Activated naive CD4-positive, alpha-beta T cell treated with anti-CD3 and anti-CD28 coated beads for 36 hours (primary cell): ENCODE data around the gene JDP2. TPM values are rescaled to one million over a fixed set of nuclear protein-coding genes. Genes with fewer than 3 reads are reported as not detected.

Experiments
- CTCF ChIA-PET: fragments of 350-600 bp; sonication (Branson Sonifier 250); formaldehyde crosslinking; loops from one replicate; lab custom pipeline; 2021; ENCODE audit warnings: antibody characterized with exemption; lab: Charles Lee
- DNase-seq: peaks from one replicate; pipeline ENCODE4 v3.0.0-alpha.2; 2020
- H3K27ac Mint-ChIP-seq: one replicate; pipeline ENCODE4 v1.8.0; 2021; ENCODE audit warnings: mild to moderate bottlenecking, mixed read lengths
- H3K27me3 Mint-ChIP-seq: one replicate; pipeline ENCODE4 v1.8.0; 2021; ENCODE audit warnings: low read depth, mixed read lengths
- H3K36me3 Mint-ChIP-seq: one replicate; pipeline ENCODE4 v1.8.0; 2021; ENCODE audit warnings: low read depth, mixed read lengths
- H3K4me1 Mint-ChIP-seq: one replicate; pipeline ENCODE4 v1.8.0; 2021; ENCODE audit warnings: low read depth, mixed read lengths
- H3K4me3 Mint-ChIP-seq: one replicate; pipeline ENCODE4 v1.8.0; 2021; ENCODE audit warnings: mild to moderate bottlenecking, moderate library complexity, mixed read lengths
- H3K9me3 Mint-ChIP-seq: one replicate; pipeline ENCODE4 v1.8.0; 2021; ENCODE audit warnings: mixed read lengths
- intact Hi-C: fragments of 100-400 bp; cut with micrococcal nuclease; formaldehyde crosslinking; loops from one replicate; pipeline ENCODE4 v1.15.1; 2023
- total RNA-seq, 2 experiments: library from RNA; stranded (reverse); gene quantifications; one replicate each; pipeline ENCODE4 v1.2.3, GENCODE V29; 2021

The JDP2 gene
- total RNA-seq, 2 experiments from 2014 or later = 2.8 to 3.2 TPM

DNA sequence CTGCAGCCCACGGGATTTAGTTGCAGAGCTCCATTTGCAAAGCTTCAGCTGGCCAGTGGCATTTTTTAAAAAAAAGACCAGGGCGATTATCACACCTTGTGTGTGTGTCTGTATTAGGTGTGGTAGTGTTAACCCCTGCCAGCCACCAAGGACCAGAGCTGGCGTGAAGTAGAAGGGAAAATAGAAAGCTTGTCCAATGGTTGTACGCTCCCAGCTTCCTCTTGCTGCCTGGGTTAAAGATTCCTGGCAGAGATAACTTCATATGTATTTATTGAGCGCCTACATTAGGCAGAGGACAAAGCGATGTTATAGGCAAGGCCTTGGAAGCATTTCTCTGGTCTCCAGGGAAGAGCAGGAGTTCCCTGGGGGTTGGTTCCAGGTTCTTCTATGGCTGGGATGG is 3.2 kb downstream of the JDP2 start:
- CTCF ChIA-PET = no interaction called here
- Mint-ChIP-seq H3K4me1 (peaks cover 19% of the 10 kb centered on the region), H3K27me3 (peaks cover 12% of the 10 kb centered on the region), H3K9me3 (no peaks in the 10 kb centered on the region), H3K27ac (no peak overlapping the region), H3K4me3 (no peak overlapping the region), H3K36me3 (no peaks in the 10 kb centered on the region)
- DNase-seq = no peak
- intact Hi-C loops = no loop called here

DNA sequence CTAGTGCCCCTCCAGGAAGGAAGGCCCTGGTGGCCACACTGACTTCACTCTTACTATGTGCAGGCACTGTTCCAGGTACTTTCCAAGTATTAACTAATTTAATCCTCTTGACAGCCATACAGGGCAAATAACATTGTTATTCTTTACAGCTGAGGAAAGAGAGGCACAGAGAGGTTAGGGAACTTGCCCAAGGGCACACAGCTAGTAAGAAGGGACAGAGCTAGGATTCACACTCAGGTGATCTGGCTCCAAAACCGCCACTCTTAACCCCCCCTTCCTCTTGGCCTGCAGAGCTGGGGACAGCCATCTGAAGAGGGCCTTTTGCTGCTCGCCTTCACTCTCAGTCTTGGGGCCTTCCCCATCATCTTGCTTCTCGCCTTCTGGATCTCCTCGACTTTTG is 4.0 kb downstream of the JDP2 start:
- H3K36me3 Mint-ChIP-seq = no peaks in the 10 kb centered on the region

DNA sequence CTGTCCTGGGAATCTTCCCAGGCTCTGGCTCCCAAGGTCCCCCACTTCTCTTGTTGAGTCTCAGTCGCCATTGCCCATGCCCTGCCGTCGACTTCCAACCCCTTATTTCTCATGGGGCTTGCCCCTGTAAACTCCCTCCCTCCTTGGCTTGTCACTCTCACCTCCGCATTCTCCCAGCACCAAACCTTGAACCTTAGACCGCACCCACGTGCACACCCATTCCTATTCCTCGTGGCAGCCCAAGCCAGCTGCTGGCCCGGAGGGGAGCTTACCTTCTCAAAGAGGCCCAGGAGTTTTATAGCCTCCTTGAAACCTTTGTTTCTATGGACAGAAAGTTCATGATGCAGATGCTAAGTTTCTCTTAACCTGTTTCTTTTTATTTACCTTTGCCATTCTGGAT is 4.6 kb downstream of the JDP2 start:
- DNase-seq = no peak
- Mint-ChIP-seq H3K4me1 (peaks cover 8% of the 10 kb centered on the region), H3K27ac (no peak overlapping the region), H3K9me3 (no peaks in the 10 kb centered on the region), H3K4me3 (no peak overlapping the region), H3K36me3 (no peaks in the 10 kb centered on the region), H3K27me3 (peaks cover 7% of the 10 kb centered on the region)
- intact Hi-C loops = no loop called here
- CTCF ChIA-PET = no interaction called here

More for the DNA sequence above, 4.0 kb downstream of the JDP2 start:
- no peak overlapping the region for H3K27ac Mint-ChIP-seq
- CTCF ChIA-PET = no interaction called here
- peaks cover 7% of the 10 kb centered on the region for H3K27me3 Mint-ChIP-seq
- no peak overlapping the region for H3K4me3 Mint-ChIP-seq
- DNase-seq = no peak
- H3K4me1 Mint-ChIP-seq = peaks cover 13% of the 10 kb centered on the region
- intact Hi-C loops = no loop called here
- no peaks in the 10 kb centered on the region for H3K9me3 Mint-ChIP-seq

DNA sequence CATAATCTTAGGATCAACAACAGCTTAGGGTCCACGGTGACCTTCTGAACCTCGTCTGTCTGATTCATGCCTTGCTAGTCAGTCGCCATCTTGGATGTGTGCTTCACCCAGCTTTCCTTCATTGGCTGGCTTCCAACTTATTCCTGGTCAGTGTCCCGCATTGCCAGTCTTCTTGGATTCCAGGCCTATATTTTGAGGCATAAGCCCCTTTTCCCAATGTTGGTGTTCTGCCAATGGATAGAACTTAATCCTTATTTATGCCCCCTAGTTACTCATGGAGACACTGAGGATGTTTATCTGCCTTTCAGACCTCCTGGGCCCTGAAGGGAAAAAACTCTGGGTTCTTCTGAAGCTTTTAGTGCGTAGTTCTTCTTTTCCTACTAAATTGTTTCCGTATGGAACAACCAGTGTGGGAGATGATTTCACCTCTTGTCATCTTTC is 5.8 kb downstream of the JDP2 start:
- DNase-seq = no peak
- no peaks in the 10 kb centered on the region for H3K9me3 Mint-ChIP-seq
- no peaks in the 10 kb centered on the region for H3K36me3 Mint-ChIP-seq
- H3K4me3 Mint-ChIP-seq = no peak overlapping the region
- CTCF ChIA-PET = interaction anchor here (0.6 to 1.1 kb wide), 2 partner anchors 10 to 52 kb away, joined by 3 to 4 read pairs; no protein-coding TSS in a partner anchor
- intact Hi-C loops = no loop called here
- H3K27me3 Mint-ChIP-seq = peaks cover 7% of the 10 kb centered on the region
- peaks cover 6% of the 10 kb centered on the region for H3K4me1 Mint-ChIP-seq
- no peak overlapping the region for H3K27ac Mint-ChIP-seq

DNA sequence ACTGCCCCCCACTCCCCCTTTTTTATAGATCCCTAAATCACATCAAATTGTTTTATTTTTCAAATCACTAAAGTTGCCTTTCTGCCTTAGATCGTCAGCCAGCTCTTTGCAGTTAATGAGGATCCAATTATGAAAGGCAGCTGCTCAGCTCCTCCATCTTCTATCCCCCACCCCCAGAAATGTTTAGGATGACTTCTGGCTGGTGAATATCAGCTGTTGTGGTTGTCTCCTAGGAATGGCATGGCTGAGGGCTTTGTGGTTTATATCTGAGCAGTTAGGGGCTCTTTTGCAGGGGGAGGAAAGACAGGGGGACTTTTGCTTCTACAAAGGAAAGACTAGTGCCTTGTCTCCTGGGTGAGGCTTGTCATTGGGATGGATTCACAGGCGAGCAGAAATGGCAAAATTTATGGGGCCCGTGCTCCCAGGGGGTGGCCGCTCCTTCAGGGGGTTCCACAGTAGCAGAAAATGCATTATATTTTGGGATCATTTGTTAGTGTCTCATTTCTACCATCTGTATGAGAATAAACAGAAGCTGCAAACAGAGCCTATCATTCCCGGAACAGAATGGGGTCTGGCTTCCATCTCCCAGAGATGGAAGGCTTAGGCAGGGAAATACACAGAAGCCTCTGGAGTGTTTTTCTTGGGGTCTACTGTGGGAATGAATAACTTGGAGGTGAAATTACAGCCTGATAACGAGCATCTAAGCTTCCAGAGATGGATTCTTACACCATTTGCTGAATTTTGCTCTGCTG is 6.5 kb downstream of the JDP2 start:
- CTCF ChIA-PET = interaction anchor here (0.6 kb wide), 1 partner anchor 52 kb away, joined by 4 read pairs; no protein-coding TSS in a partner anchor
- no peak for DNase-seq

DNA sequence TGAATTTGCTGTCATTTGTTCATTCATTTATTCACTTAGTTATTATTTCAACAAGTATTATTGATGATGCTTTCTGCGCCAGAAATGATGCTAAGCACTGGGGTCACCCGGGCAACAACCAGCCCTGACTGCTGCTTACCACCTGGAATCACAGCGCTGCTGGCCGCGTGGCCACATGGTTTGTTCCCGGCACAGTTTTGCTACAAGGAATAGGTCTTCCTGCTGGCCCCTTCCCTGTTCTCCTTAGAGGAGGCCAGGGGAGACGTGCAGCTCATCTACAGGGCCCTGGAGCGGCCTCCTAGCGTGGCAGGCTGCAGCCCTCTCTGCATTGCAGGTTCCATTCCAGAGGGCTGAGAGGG is 7.0 kb downstream of the JDP2 start:
- Mint-ChIP-seq H3K9me3 (no peaks in the 10 kb centered on the region), H3K4me3 (no peak overlapping the region), H3K36me3 (no peaks in the 10 kb centered on the region), H3K27me3 (no peaks in the 10 kb centered on the region), H3K4me1 (peaks cover 6% of the 10 kb centered on the region), H3K27ac (no peak overlapping the region)
- CTCF ChIA-PET = interaction anchor here (0.6 to 1.1 kb wide), 3 partner anchors 19 to 205 kb away, joined by 3 read pairs; no protein-coding TSS in a partner anchor
- intact Hi-C loops = no loop called here
- DNase-seq = no peak

More for the DNA sequence above, 6.5 kb downstream of the JDP2 start:
- Mint-ChIP-seq H3K27ac (no peak overlapping the region), H3K4me3 (no peak overlapping the region), H3K9me3 (no peaks in the 10 kb centered on the region), H3K36me3 (no peaks in the 10 kb centered on the region), H3K4me1 (peaks cover 6% of the 10 kb centered on the region), H3K27me3 (peaks cover 2% of the 10 kb centered on the region)
- intact Hi-C loops = no loop called here

DNA sequence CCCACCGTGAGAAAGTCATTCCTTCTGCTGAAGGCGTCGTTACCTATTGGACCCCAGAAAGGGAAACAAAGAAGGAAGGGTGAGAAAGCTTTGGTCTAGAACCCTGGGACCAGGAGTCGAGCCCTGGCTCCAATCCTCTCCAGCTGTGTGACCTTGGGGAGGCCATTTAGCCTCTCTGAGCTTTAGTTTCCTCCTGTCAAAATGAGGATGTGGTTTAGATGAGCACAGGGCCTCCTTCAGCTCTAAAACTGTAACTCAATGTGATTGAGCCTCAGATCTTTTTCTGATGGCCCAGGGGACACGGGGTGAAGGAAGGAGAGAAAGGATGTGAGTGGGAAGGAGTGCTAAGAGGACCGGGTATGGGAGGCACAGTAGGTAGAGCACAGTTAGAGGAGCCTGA is 7.7 kb downstream of the JDP2 start:
- DNase-seq = no peak
- no peaks in the 10 kb centered on the region for H3K36me3 Mint-ChIP-seq
- H3K27ac Mint-ChIP-seq = no peak overlapping the region
- no peaks in the 10 kb centered on the region for H3K27me3 Mint-ChIP-seq
- no peaks in the 10 kb centered on the region for H3K9me3 Mint-ChIP-seq
- intact Hi-C loops = no loop called here
- CTCF ChIA-PET = interaction anchor here (0.6 to 1.1 kb wide), 3 partner anchors 18 to 205 kb away, joined by 3 read pairs; no protein-coding TSS in a partner anchor
- no peak overlapping the region for H3K4me3 Mint-ChIP-seq
- H3K4me1 Mint-ChIP-seq = peaks cover 6% of the 10 kb centered on the region

DNA sequence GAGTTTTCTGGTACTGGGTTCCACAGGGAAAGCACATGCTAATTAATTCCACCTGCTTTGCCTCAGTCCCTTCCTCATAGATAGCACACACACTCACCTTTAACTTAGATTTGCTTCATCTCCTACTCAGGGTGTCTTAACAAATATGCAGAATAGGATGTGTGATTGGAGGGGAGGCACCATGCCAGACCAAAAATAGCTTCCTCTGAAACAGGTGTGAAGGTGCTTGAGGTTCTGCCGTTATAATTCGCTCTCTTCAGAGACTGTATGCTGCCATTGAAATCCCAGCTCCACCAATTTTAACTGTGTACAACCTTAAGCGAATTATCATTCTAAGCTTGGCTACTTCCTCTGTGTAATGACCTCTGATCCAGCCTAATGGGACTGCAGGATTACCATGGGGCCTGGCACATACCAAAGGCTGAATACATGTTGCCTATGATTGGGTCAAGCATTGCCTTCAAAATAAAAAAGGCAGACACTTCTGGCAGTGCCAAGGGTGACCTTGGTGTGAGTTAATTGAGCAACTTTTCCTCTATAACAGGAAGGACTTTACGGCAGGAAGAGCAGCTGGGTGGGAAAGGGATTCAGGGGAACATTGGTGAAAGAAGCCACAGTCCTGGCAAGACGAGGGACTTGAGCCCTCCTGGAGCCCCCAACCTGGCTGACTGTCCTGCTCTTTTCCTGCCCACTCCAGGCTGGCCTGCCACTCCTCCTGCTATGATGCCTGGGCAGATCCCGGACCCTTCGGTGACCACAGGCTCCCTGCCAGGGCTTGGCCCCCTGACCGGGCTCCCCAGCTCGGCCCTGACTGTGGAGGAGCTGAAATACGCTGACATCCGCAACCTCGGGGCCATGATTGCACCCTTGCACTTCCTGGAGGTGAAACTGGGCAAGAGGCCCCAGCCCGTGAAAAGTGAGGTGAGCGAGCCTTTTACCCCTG is 9.7 kb downstream of the JDP2 start:
- H3K4me3 Mint-ChIP-seq = no peak overlapping the region
- no peaks in the 10 kb centered on the region for H3K9me3 Mint-ChIP-seq
- H3K36me3 Mint-ChIP-seq = no peaks in the 10 kb centered on the region
- H3K4me1 Mint-ChIP-seq = peaks cover 6% of the 10 kb centered on the region
- H3K27ac Mint-ChIP-seq = no peak overlapping the region
- DNase-seq = no peak
- intact Hi-C loops = no loop called here
- CTCF ChIA-PET = interaction anchor here (1.1 kb wide), 1 partner anchor 132 kb away, joined by 3 read pairs; no protein-coding TSS in a partner anchor
- no peaks in the 10 kb centered on the region for H3K27me3 Mint-ChIP-seq

DNA sequence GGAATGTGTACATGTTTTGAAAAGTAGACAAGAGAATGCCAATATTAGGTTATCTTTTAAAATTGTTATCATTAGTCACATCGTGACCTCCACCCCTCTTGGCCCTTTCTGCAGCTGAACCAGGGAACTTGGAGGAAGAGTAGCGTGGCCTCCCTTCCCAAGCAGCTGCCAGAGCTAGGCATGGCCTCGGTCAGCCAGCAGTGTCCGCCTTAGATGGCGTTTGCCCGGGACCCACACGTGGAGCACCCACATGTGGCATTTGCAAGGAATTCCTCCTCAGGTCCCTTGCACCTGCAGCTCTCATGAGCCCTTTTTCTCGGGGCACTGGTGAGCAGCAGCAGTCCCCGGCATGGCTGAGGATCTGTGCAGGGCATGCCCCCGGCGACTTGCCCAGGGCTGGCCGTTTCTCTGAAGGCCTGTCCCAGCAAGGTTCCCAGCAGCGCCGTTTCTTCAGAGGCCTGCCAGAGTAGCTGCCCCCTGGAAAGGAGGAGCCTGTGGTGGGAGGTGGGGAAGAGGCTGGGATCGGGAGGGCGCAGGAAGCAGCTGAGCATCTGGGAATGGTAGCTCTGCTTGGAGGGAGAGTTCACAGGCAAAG is 10.8 kb downstream of the JDP2 start:
- CTCF ChIA-PET = interaction anchor here (0.6 to 1.5 kb wide), 3 partner anchors 15 to 128 kb away, joined by 3 to 5 read pairs (median 4); no protein-coding TSS in a partner anchor
- Mint-ChIP-seq H3K4me3 (no peak overlapping the region), H3K27ac (no peak overlapping the region), H3K4me1 (peaks cover 6% of the 10 kb centered on the region), H3K27me3 (no peaks in the 10 kb centered on the region), H3K36me3 (no peaks in the 10 kb centered on the region), H3K9me3 (no peaks in the 10 kb centered on the region)
- intact Hi-C loops = no loop called here
- DNase-seq = no peak

DNA sequence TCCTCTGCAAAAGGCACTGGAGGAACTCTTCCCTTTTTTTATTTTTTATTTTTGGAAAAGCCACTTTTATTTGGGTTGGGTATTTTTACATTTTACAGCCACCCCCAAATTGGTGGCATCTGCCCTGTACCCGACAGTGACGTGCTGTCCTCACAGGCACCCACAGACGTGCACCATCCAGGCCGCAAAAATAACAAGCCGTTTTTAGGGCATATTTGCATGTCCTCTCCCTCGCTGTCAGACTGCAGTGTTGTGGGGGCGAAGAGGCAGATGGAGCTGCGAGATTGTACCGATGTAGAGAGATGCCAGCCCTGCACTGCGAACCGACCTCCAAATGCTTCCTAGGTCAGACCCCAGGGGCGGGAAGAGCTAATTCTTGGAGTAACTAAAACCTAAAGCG is 12.2 kb downstream of the JDP2 start:
- Mint-ChIP-seq H3K36me3 (no peaks in the 10 kb centered on the region), H3K4me1 (peaks cover 6% of the 10 kb centered on the region)
- CTCF ChIA-PET = interaction anchor here (0.9 to 1.5 kb wide), 3 partner anchors 10 to 126 kb away, joined by 3 read pairs; no protein-coding TSS in a partner anchor

DNA sequence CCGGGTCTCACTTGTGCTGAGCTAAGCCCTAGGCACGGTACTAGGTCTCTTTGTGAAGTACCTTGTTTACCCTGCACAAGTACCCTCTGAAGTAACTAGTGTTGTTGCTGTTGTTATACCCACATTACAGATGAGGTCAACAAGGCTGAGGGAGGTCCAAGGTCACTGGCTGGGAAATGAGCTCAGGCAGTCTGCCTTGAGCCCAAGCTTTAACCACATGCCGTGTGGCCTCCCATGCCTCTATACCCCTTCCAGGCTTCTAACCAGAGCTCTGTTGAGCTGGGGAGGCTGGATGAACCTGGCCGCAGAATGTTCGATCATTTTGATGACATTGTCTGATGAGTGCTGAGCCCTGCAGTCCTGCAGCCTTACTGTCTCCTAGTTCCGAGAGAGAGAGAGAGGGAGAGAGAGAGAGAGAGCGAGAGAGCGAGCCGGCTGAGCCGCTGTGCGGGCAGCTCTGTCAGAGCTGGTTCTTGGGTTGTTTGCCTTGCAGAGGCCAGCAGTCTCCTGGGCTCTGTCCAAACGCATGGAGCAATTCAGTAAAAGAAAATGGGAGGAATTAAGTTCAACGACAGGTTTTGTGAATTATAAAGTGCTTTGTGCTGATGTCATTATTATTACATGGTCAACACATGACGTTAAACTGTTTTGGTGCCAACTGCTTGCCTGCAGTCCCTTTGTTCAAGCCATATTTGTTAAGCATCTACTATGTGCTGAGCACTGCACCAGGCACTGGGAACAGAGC is 13.1 kb downstream of the JDP2 start:
- intact Hi-C loops = no loop called here
- Mint-ChIP-seq H3K27ac (no peak overlapping the region), H3K4me3 (no peak overlapping the region), H3K4me1 (no peaks in the 10 kb centered on the region), H3K27me3 (no peaks in the 10 kb centered on the region), H3K9me3 (no peaks in the 10 kb centered on the region), H3K36me3 (no peaks in the 10 kb centered on the region)
- no peak for DNase-seq
- CTCF ChIA-PET = interaction anchor here (0.9 to 1.3 kb wide), 2 partner anchors 13 kb away, joined by 3 read pairs; no protein-coding TSS in a partner anchor

More for the DNA sequence above, 12.2 kb downstream of the JDP2 start:
- Mint-ChIP-seq H3K27me3 (no peaks in the 10 kb centered on the region), H3K27ac (no peak overlapping the region), H3K4me3 (no peak overlapping the region), H3K9me3 (no peaks in the 10 kb centered on the region)
- intact Hi-C loops = no loop called here
- no peak for DNase-seq
